Mesenchymal stem cell (in vitro differentiated cells and primary cell): ENCODE measurements around the gene SOD3.

Experiments
- DNase-seq: peaks from one replicate; pipeline ENCODE4 v3.0.0-alpha.2; 2013
- H2AFZ ChIP-seq: one replicate; pipeline ENCODE4 v1.6.1; 2013; ENCODE audit warnings: low read depth, mild to moderate bottlenecking, control low read depth, inconsistent platforms, low read length, moderate library complexity
- H2AK5ac ChIP-seq: 2 replicates; pipeline ENCODE4 v1.6.1; 2013; ENCODE audit warnings: low read length, moderate library complexity, mild to moderate bottlenecking, inconsistent platforms; ENCODE audit not compliant: severe bottlenecking
- H2BK120ac ChIP-seq: one replicate; pipeline ENCODE4 v1.6.1; 2013; ENCODE audit warnings: low read depth, mild to moderate bottlenecking, inconsistent platforms, low read length, moderate library complexity
- H2BK12ac ChIP-seq, 2 experiments: one replicate each; pipeline ENCODE4 v1.6.1; 2013; ENCODE audit warnings: inconsistent platforms in 2 of 2, low read length in 2 of 2, mild to moderate bottlenecking in 2 of 2, moderate library complexity in 2 of 2, control low read depth in 1 of 2
- H2BK15ac ChIP-seq: one replicate; pipeline ENCODE4 v1.6.1; 2013; ENCODE audit warnings: mild to moderate bottlenecking, low read depth, inconsistent platforms; ENCODE audit not compliant: poor library complexity, severe bottlenecking
- H2BK5ac ChIP-seq: 2 replicates; pipeline ENCODE4 v1.6.1; 2013; ENCODE audit warnings: low read depth, mild to moderate bottlenecking, low read length, control low read depth, inconsistent platforms; ENCODE audit not compliant: poor library complexity, severe bottlenecking
- H3K14ac ChIP-seq, 2 experiments: one replicate each; pipeline ENCODE4 v1.6.1; 2013; ENCODE audit warnings: inconsistent platforms in 2 of 2, low read length in 2 of 2, control low read depth in 1 of 2, mild to moderate bottlenecking in 1 of 2, moderate library complexity in 1 of 2
- H3K18ac ChIP-seq, 2 experiments: one replicate each; pipeline ENCODE4 v1.6.1; 2013; ENCODE audit warnings: inconsistent platforms in 2 of 2, low read length in 2 of 2, control low read depth in 1 of 2, low read depth in 1 of 2, mild to moderate bottlenecking in 1 of 2
- H3K23ac ChIP-seq, 2 experiments: one replicate each; pipeline ENCODE4 v1.6.1; 2013; ENCODE audit warnings: inconsistent platforms in 2 of 2, low read length in 2 of 2, mild to moderate bottlenecking in 2 of 2, moderate library complexity in 2 of 2, control low read depth in 1 of 2
- H3K27ac ChIP-seq: 2 replicates; pipeline ENCODE4 v1.5.1; 2013; ENCODE audit warnings: mild to moderate bottlenecking, moderate library complexity, low read length, control low read depth, inconsistent platforms; ENCODE audit not compliant: poor library complexity, severe bottlenecking
- H3K27me3 ChIP-seq, 2 experiments: 2 replicates each; pipeline versions ENCODE4 v1.6.1 to v1.7.0; 2013; ENCODE audit warnings: low read length in 2 of 2, mild to moderate bottlenecking in 2 of 2, moderate library complexity in 2 of 2, control low read depth in 1 of 2, inconsistent platforms in 1 of 2; ENCODE audit not compliant: control insufficient read depth in 1 of 2, insufficient read depth in 1 of 2
- H3K36me3 ChIP-seq, 2 experiments: 2 replicates each; pipeline versions ENCODE4 v1.6.1 to v1.7.0; 2013; ENCODE audit warnings: low read length in 2 of 2, control low read depth in 1 of 2, inconsistent platforms in 1 of 2, low read depth in 1 of 2, mild to moderate bottlenecking in 1 of 2; ENCODE audit not compliant: insufficient read depth in 2 of 2, control insufficient read depth in 1 of 2
- H3K4ac ChIP-seq, 2 experiments: one replicate each; pipeline ENCODE4 v1.6.1; 2013; ENCODE audit warnings: inconsistent platforms in 2 of 2, low read length in 2 of 2, mild to moderate bottlenecking in 2 of 2, moderate library complexity in 2 of 2, control low read depth in 1 of 2, low read depth in 1 of 2
- H3K4me1 ChIP-seq: 2 replicates; pipeline ENCODE4 v1.6.1; 2013; ENCODE audit warnings: low read depth, low read length, control low read depth; ENCODE audit not compliant: control insufficient read depth, insufficient read depth
- H3K4me2 ChIP-seq: 2 replicates; pipeline ENCODE4 v1.6.1; 2013; ENCODE audit warnings: low read length, mild to moderate bottlenecking, inconsistent platforms; ENCODE audit not compliant: poor library complexity, severe bottlenecking
- H3K4me3 ChIP-seq, 2 experiments: 2 replicates each; pipeline versions ENCODE4 v1.5.1 to v1.7.0; 2013; ENCODE audit warnings: low read length in 2 of 2, mild to moderate bottlenecking in 2 of 2, control low read depth in 1 of 2, low read depth in 1 of 2; ENCODE audit not compliant: insufficient read depth in 1 of 2
- H3K79me1 ChIP-seq: replicated peaks from 2 replicates; pipeline ENCODE4 v1.6.1; 2013; ENCODE audit warnings: mild to moderate bottlenecking, control low read depth, low read length, inconsistent platforms; ENCODE audit not compliant: poor library complexity, severe bottlenecking
- H3K9ac ChIP-seq: 2 replicates; pipeline ENCODE4 v1.7.0; 2013; ENCODE audit warnings: mild to moderate bottlenecking, low read length, moderate library complexity
- H3K9me3 ChIP-seq: 2 replicates; pipeline ENCODE4 v1.7.0; 2013; ENCODE audit warnings: mild to moderate bottlenecking, low read length; ENCODE audit not compliant: control insufficient read depth
- H4K8ac ChIP-seq: one replicate; pipeline ENCODE4 v1.6.1; 2013; ENCODE audit warnings: inconsistent platforms, mild to moderate bottlenecking, low read length, moderate library complexity
- H4K91ac ChIP-seq: one replicate; pipeline ENCODE4 v1.6.1; 2013; ENCODE audit warnings: mild to moderate bottlenecking, low read length, inconsistent platforms
- WGBS: methylation state at CpG from one replicate; pipeline ENCODE4 v1.1.7; 2013; ENCODE audit warnings: mixed read lengths; 5-methylcytosine and 5-hydroxymethylcytosine counted together

Gene SOD3

DNA sequence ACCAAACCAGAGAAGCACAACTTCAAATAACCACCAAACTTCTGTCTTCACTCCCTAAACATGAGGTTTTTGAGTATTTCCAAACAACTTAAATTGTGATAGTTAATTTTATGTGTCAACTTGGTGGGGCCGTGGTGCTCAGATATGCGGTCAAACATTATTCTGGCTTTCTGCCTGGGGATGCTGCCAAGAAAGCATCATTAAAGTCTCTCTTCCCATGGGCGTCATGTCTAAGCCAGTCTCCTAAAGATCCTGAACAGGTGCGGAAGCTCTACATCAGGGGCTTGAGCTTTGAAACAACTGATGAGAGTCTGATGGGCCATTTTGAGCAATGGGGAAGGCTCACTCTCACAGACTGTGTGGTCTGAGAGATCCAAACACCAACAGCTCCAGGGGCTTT lies 24.1 kb upstream of the SOD3 start:
- no peaks in the 10 kb centered on the region for H3K27me3 ChIP-seq
- H3K4me1 ChIP-seq = peaks cover 6% of the 10 kb centered on the region
- WGBS = 92% methylated on average over 4 of the region's 4 CpGs
- H3K18ac ChIP-seq = no peak overlapping the region
- H3K4ac ChIP-seq = no peak overlapping the region
- no peak overlapping the region for H3K4me3 ChIP-seq
- H2BK120ac ChIP-seq = no peak overlapping the region
- no peak overlapping the region for H2BK12ac ChIP-seq
- no peaks in the 10 kb centered on the region for H3K9me3 ChIP-seq
- H3K36me3 ChIP-seq = no peaks in the 10 kb centered on the region
- no peak for DNase-seq
- no peak overlapping the region for H2AK5ac ChIP-seq
- no peak overlapping the region for H4K8ac ChIP-seq
- no peak overlapping the region for H2AFZ ChIP-seq
- peak overlapping the region in 1 of 2 experiments; percentile 66 for H3K14ac ChIP-seq
- no peak overlapping the region for H3K23ac ChIP-seq
- H3K79me1 ChIP-seq = no peaks in the 10 kb centered on the region
- no peak overlapping the region for H4K91ac ChIP-seq
- no peak overlapping the region for H2BK15ac ChIP-seq
- peak overlapping the region; percentile 61 for H3K9ac ChIP-seq
- H3K4me2 ChIP-seq = no peak overlapping the region
- H2BK5ac ChIP-seq = no peak overlapping the region
- H3K27ac ChIP-seq = no peak overlapping the region

DNA sequence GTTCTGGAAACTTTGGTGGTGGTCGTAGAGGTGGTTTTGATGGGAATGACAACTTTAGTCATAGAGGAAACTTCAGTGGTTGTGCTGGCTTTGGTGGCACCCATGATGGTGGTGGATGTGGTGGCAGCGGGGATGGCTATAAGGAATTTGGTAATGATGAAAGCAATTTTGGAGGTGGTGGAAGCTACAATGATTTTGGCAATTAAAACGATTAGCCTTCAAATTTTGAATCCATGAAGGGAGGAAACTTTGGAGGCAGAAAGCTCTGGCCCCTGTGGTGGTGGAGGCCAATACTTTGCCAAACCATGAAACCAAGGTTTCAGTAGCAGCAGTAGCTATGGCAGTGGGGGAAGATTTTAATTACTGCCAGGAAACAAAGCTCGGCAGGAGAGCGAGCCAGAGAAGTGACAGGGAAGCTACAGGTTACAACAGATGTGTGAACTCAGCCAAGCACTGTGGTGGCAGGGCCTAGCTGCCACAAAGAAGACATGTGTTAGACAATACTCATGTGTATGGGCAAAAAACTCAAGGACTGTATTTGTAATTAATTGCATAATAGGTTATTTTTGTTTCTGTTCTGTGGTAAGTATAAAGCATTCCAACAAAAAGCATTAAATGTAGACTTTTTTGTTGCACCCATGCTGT lies 23.2 kb upstream of the SOD3 start:
- DNase-seq = no peak
- H3K4me2 ChIP-seq = no peak overlapping the region
- no peaks in the 10 kb centered on the region for H3K36me3 ChIP-seq
- no peak overlapping the region for H2AK5ac ChIP-seq
- H3K4me1 ChIP-seq = peaks cover 6% of the 10 kb centered on the region
- no peaks in the 10 kb centered on the region for H3K27me3 ChIP-seq
- no peak overlapping the region for H2AFZ ChIP-seq
- no peak overlapping the region for H3K4ac ChIP-seq
- H3K27ac ChIP-seq = no peak overlapping the region
- no peak overlapping the region for H3K18ac ChIP-seq
- no peak overlapping the region for H3K4me3 ChIP-seq
- WGBS = 89% methylated on average over 5 of the region's 5 CpGs
- H3K14ac ChIP-seq = no peak overlapping the region
- no peak overlapping the region for H2BK12ac ChIP-seq
- H4K8ac ChIP-seq = no peak overlapping the region
- no peak overlapping the region for H2BK15ac ChIP-seq
- H3K9me3 ChIP-seq = no peaks in the 10 kb centered on the region
- no peak overlapping the region for H2BK5ac ChIP-seq
- no peak overlapping the region for H4K91ac ChIP-seq
- no peak overlapping the region for H3K9ac ChIP-seq
- H3K79me1 ChIP-seq = no peaks in the 10 kb centered on the region
- no peak overlapping the region for H3K23ac ChIP-seq
- H2BK120ac ChIP-seq = no peak overlapping the region

DNA sequence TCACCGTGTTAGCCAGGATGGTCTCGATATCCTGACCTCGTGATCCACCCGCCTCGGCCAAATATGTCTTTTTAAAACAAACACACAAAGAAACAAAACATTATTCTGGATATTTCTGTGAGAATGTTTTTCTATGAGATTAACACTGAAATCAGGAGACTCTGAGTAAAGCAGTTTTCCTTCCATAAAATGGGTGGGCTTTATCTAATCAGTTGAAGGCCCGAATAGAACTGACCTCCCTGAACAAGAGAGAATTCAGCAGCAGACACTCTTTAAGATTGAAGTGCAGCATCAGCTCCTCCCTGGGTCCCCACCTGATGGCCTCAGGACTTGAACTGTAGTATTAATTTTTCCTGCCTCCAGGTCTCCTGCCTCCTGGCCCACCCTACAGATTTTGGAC lies 22.4 kb upstream of the SOD3 start:
- no peaks in the 10 kb centered on the region for H3K27me3 ChIP-seq
- no peak overlapping the region for H4K8ac ChIP-seq
- H4K91ac ChIP-seq = no peak overlapping the region
- H2BK15ac ChIP-seq = no peak overlapping the region
- H2BK12ac ChIP-seq = no peak overlapping the region
- no peak for DNase-seq
- no peak overlapping the region for H3K4me3 ChIP-seq
- no peaks in the 10 kb centered on the region for H3K9me3 ChIP-seq
- H3K4ac ChIP-seq = no peak overlapping the region
- peaks cover 6% of the 10 kb centered on the region for H3K4me1 ChIP-seq
- H2AK5ac ChIP-seq = no peak overlapping the region
- WGBS = 85% methylated on average over 3 of the region's 6 CpGs
- no peak overlapping the region for H3K23ac ChIP-seq
- no peak overlapping the region for H3K14ac ChIP-seq
- H2BK120ac ChIP-seq = no peak overlapping the region
- H2AFZ ChIP-seq = no peak overlapping the region
- no peak overlapping the region for H3K9ac ChIP-seq
- H3K36me3 ChIP-seq = no peaks in the 10 kb centered on the region
- H3K27ac ChIP-seq = no peak overlapping the region
- no peaks in the 10 kb centered on the region for H3K79me1 ChIP-seq
- no peak overlapping the region for H2BK5ac ChIP-seq
- no peak overlapping the region for H3K4me2 ChIP-seq
- no peak overlapping the region for H3K18ac ChIP-seq

DNA sequence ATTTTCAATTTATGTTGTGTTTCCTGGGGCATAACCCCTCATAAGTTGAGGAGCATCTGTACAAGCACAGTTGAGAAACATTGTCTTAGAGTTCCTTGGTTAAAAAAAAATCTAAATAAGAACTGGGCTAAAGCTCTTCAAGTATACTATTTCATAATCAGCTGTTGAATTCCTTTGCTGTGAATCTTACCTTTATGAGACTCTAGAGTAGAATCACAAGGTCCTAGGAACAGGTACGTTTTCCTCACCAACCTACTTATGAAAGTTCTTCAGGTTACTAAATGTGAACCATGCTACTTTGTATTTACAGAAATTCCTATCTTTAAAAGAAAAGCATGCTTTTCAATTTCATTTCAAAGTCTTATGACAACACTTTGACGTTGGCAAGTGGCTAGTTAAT lies 20.9 kb upstream of the SOD3 start:
- H3K27ac ChIP-seq = no peak overlapping the region
- no peak overlapping the region for H3K14ac ChIP-seq
- WGBS = 83% methylated on average over 1 of the region's 2 CpGs
- H2BK12ac ChIP-seq = no peak overlapping the region
- H3K4me2 ChIP-seq = no peak overlapping the region
- no peak overlapping the region for H4K8ac ChIP-seq
- DNase-seq = no peak
- no peak overlapping the region for H2AK5ac ChIP-seq
- no peaks in the 10 kb centered on the region for H3K79me1 ChIP-seq
- no peak overlapping the region for H2BK15ac ChIP-seq
- H3K36me3 ChIP-seq = no peaks in the 10 kb centered on the region
- H3K9ac ChIP-seq = no peak overlapping the region
- no peak overlapping the region for H2AFZ ChIP-seq
- no peak overlapping the region for H4K91ac ChIP-seq
- peaks cover 6% of the 10 kb centered on the region for H3K4me1 ChIP-seq
- no peaks in the 10 kb centered on the region for H3K27me3 ChIP-seq
- H3K18ac ChIP-seq = no peak overlapping the region
- no peak overlapping the region for H2BK120ac ChIP-seq
- H3K23ac ChIP-seq = no peak overlapping the region
- H3K9me3 ChIP-seq = no peaks in the 10 kb centered on the region
- H3K4me3 ChIP-seq = no peak overlapping the region
- H3K4ac ChIP-seq = no peak overlapping the region
- H2BK5ac ChIP-seq = no peak overlapping the region
